GM21381 (cell line): ENCODE data around the gene ADAM19.
A peak's percentile ranks its signal among the peaks of the same experiment; 100 is the strongest.
"Not testable (repeated sequence)": the region's sequence is repeated elsewhere in the genome, so short reads cannot be mapped to it uniquely, and the experiment has no call there.

ENCODE experiments used
- ATAC-seq: cut with Tn5 transposase; IDR thresholded peaks from one replicate; pipeline ENCODE4 v1.9.1; 2021; ENCODE audit warnings: mild to moderate bottlenecking, moderate library complexity; ENCODE audit not compliant: unreplicated experiment

Gene ADAM19

GRCh38 chr5:157494178-157494832 is 81.3 kb downstream of the ADAM19 start:
- ATAC-seq: no peak

- no peak for ATAC-seq
Observed at GRCh38 chr5:157492886-157493285, 82.7 kb downstream of the ADAM19 start.

GRCh38 chr5:157491471-157491995 is 84.0 kb downstream of the ADAM19 start:
- ATAC-seq: no peak

GRCh38 chr5:157487358-157487757 is 88.2 kb downstream of the ADAM19 start:
- no peak for ATAC-seq

- ATAC-seq: peak; percentile 59
Observed at GRCh38 chr5:157486861-157487260, 88.7 kb downstream of the ADAM19 start.

GRCh38 chr5:157486221-157486681 is 89.3 kb downstream of the ADAM19 start:
- ATAC-seq: peak; percentile 51

GRCh38 chr5:157485811-157486210 is 89.8 kb downstream of the ADAM19 start:
- ATAC-seq: peak; percentile 13

- no peak for ATAC-seq
Observed at GRCh38 chr5:157485340-157485739, 90.2 kb downstream of the ADAM19 start.

GRCh38 chr5:157484768-157485167 is 90.8 kb downstream of the ADAM19 start:
- no peak for ATAC-seq

- not testable (repeated sequence) for ATAC-seq
Observed at GRCh38 chr5:157482702-157483101, 92.9 kb downstream of the ADAM19 start.

- no peak for ATAC-seq
Observed at GRCh38 chr5:157481666-157482065, 93.9 kb downstream of the ADAM19 start.

- ATAC-seq: no peak
Observed at GRCh38 chr5:157481265-157481664, 94.3 kb downstream of the ADAM19 start.

- ATAC-seq: no peak
Observed at GRCh38 chr5:157479612-157480510, 95.7 kb downstream of the ADAM19 start.

GRCh38 chr5:157479166-157479565 is 96.4 kb downstream of the ADAM19 start:
- no peak for ATAC-seq

- ATAC-seq: no peak
Observed at GRCh38 chr5:157478726-157479125, 96.8 kb downstream of the ADAM19 start.

GRCh38 chr5:157477814-157478494 is 97.6 kb downstream of the ADAM19 start:
- ATAC-seq: no peak

GRCh38 chr5:157476702-157477408 is 98.7 kb downstream of the ADAM19 start:
- ATAC-seq: no peak

- ATAC-seq: no peak
Observed at GRCh38 chr5:157475432-157475831, 100.1 kb downstream of the ADAM19 start.

- ATAC-seq: no peak
Observed at GRCh38 chr5:157473383-157474320, 101.9 kb downstream of the ADAM19 start.
